Measurements from ENCODE around the gene PIKFYVE.

The PIKFYVE gene

DNA sequence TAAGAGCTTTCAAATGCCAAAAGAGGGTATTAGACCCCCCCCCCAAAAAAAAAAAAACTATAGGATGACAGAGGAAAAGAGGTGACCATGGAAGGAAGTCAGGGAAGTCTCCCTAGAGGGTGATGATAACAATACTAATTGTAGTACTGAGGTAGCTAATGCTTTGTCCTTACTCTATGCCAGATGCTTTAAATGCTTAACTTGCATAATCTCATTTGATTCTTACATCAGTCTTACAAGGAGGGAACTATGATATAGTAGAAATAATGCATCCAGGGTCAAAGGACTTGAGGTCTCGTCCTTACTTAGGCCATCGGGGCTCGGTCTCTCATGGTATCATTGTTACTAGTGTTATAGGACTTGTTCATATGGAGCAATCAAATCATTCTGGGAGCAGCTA lies 20.3 kb upstream of the PIKFYVE start:
- FAIRE-seq = no peak
- no peak for TF ChIP-seq POLR2A (IDR thresholded peaks at IDR 0.05; ENCODE audit: low read depth, low read length)
- TF ChIP-seq TAF1 (IDR thresholded peaks at IDR 0.05; ENCODE audit: borderline replicate concordance, low read depth, low read length) = no peak
- no peak for TF ChIP-seq POLR2AphosphoS5 (IDR thresholded peaks at IDR 0.05; ENCODE audit: low read depth, low read length)

DNA sequence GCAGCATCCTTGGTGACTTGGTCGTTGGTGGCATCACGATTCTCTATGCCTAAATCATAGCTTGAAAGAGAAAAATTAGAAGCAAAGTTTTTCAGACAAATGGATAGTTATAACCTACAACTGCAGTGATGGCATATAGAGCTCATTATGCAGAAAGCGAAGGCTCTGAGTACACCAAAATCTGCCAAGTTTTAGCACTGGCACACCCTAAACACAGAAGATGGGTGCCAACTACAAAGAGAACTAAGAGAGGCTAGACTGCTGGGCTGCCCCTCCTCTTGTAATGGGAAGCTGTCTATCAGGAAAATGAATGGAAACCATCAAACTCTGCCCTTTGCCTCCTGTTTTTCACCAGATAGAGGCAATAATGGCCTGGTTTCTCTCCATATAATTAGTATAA lies 17.5 kb upstream of the PIKFYVE start:
- DNase-seq (ENCODE audit: insufficient read length) = no peak
- no peak for FAIRE-seq
- TF ChIP-seq POLR2A (IDR thresholded peaks at IDR 0.05; ENCODE audit: low read depth, low read length) (no peak), POLR2AphosphoS5 (IDR thresholded peaks at IDR 0.05; ENCODE audit: low read depth, low read length) (no peak)

More for the DNA sequence above, 20.3 kb upstream of the PIKFYVE start:
- DNase-seq (ENCODE audit: insufficient read length) = no peak

DNA sequence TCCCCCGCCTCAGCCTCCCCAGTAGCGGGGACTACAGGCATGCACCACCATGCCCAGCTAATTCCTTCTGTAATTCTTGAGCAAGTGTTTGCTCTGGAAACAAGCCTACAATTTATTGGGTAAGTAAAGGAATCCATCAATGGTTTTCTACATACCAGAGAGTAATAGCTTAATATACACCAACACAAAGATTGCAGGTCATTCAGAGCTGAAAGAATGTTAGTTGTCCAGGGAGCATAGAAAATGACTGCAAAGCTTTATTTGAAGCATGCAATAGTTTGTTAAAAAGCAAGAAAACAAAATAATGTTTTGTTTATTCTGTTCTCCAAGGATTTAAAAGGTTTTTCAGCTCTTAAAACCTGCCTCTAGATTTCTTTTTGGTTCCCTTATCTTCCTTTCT lies 16.8 kb upstream of the PIKFYVE start:
- TF ChIP-seq TAF1 (IDR thresholded peaks at IDR 0.05; ENCODE audit: borderline replicate concordance, low read depth, low read length) (no peak), POLR2A (IDR thresholded peaks at IDR 0.05; ENCODE audit: low read depth, low read length) (no peak), POLR2AphosphoS5 (IDR thresholded peaks at IDR 0.05; ENCODE audit: low read depth, low read length) (no peak)
- no peak for DNase-seq (ENCODE audit: insufficient read length)
- no peak for FAIRE-seq

DNA sequence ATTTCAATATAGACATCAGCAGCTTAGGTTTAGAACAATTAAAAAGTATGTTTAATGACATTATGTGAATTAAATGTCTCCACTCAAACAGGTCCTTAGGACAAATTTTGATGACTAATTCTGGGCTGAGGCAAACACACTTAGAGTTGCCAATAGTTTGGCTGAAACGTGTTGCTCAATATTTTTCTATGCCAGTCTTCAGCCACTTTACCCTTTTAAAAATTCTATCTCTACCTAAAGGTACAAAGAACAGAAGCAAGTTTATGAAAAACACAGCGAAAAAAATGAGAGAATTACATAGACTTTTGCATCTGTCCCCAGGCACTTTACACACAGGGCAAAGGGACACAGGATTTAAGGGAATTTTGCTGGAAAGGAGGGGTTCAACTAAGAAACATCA lies 15.7 kb upstream of the PIKFYVE start:
- DNase-seq (ENCODE audit: insufficient read length) (no peak), FAIRE-seq (no peak)
- TF ChIP-seq POLR2AphosphoS5 (IDR thresholded peaks at IDR 0.05; ENCODE audit: low read depth, low read length) (no peak), POLR2A (IDR thresholded peaks at IDR 0.05; ENCODE audit: low read depth, low read length) (no peak), TAF1 (IDR thresholded peaks at IDR 0.05; ENCODE audit: borderline replicate concordance, low read depth, low read length) (no peak)

DNA sequence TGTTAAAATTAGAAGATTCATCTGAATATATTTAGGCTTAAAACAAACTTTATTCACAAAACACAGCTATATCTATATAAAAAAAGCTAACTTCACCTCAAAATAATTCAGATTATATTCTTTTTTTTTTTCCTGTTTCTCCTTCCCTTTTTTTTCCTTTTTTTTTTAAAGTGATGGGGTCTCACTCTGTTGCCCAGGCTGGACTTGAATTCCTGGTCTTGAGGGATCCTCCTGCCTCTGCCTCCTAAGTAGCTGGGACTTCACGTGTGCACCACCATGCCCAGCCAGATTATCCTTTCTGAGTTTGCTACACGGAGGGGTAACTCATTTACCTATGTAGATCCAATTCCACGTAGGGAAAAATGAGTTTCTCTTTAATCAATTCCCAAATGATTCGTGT lies 15.0 kb upstream of the PIKFYVE start:
- no peak for FAIRE-seq
- DNase-seq (ENCODE audit: insufficient read length) = no peak
- TF ChIP-seq POLR2AphosphoS5 (IDR thresholded peaks at IDR 0.05; ENCODE audit: low read depth, low read length) (no peak), POLR2A (IDR thresholded peaks at IDR 0.05; ENCODE audit: low read depth, low read length) (no peak), TAF1 (IDR thresholded peaks at IDR 0.05; ENCODE audit: borderline replicate concordance, low read depth, low read length) (no peak)

DNA sequence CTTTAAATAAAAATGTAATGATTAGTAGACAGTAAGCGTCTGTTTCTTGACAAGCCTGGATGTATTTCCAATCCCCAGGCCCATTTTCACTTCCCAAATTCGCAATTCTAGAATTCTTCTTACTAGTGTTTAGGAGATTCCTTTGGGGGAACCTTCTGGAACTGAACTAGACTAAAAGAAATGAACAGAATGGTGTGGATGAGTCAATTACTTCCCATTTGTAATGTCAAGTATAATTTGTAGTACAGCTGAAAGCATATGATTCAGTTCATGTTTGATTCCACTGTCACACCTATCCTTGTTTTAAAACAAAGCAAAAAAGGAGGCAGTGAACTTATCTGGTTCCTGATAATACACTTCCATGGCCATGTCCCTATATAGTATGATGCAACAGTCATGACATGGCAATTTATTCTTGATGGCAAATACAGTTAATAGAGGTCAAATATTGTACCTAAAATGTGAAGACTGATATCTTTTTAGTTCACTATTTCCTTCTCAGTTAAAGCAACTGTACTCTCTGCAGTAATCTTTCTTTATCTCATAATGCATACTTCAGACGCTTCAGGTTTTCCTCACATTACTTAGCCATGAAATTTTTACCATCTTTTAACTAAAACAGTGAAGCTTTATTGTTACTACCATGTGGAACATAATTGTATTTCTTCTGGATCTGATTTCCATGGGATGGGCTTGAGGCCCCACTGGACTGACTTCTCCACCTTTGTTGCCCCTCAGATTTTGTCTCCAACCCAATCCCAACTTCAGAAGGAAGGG lies 13.2 kb upstream of the PIKFYVE start:
- no peak for DNase-seq (ENCODE audit: insufficient read length)
- no peak for FAIRE-seq
- no peak for TF ChIP-seq POLR2AphosphoS5 (IDR thresholded peaks at IDR 0.05; ENCODE audit: low read depth, low read length)
- no peak for TF ChIP-seq TAF1 (IDR thresholded peaks at IDR 0.05; ENCODE audit: borderline replicate concordance, low read depth, low read length)
- TF ChIP-seq POLR2A (IDR thresholded peaks at IDR 0.05; ENCODE audit: low read depth, low read length) = no peak

DNA sequence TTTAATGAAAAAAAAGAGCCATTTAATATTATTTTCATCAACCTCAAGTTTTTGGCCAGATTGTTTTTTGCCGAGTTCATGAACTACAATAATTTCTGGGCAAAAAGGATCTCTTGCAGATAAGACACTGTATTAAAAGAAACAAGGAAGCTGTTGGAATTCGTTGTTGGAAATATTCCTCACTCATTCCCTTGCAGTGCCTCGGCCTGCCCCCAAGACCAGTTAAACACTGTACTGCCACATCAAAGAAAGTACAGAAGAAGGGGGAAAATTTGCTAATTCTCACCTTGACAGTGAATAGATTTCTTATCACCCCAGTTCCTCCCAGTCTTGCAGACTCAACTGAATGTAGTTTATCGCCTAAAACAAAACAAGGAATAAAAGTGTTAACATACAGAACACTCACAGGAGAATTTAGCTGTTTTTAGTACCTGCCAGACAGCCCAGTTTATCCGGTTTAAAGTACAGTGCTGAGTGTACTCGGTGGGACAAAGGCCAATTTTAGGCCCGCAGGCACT lies 12.4 kb upstream of the PIKFYVE start:
- FAIRE-seq = no peak
- no peak for TF ChIP-seq TAF1 (IDR thresholded peaks at IDR 0.05; ENCODE audit: borderline replicate concordance, low read depth, low read length)
- TF ChIP-seq POLR2A (IDR thresholded peaks at IDR 0.05; ENCODE audit: low read depth, low read length) = no peak
- no peak for TF ChIP-seq POLR2AphosphoS5 (IDR thresholded peaks at IDR 0.05; ENCODE audit: low read depth, low read length)
- no peak for DNase-seq (ENCODE audit: insufficient read length)

DNA sequence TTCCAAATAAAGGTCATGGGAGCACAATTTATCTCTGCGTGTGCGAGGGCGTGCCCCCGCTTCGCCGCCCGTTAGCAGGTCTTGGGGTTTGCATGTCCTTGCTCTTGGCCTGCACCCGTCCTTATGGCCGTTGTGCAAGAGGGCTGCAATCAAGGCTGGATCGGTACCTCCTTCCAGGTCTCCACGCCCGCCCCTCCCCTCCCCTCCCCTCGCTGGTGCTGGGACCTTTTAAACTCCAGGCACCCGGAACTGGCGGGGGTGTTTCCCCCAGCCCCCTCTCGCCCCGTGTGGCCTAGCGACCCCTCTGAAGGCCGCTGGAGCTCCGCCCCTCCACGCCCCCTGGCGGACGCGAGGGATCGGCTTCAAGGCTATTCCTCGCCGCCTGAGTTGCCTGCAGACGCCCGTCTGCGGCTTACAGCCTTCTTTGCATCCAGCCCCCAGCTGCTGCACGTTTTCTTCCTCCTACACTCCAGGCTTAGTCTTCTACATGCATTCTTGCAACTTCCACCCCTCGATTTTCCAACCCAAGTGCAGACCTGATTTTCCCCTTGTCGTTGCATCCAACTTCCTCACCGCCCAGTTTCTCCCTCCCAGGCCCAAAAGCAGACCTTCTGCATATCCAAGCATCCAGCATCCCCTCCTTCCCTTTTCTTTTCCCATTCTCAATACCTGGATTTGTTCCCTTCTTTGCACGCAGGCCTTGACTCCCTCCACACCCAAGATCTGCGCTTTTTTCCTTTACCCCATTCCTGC lies 11.8 kb upstream of the PIKFYVE start:
- FAIRE-seq = peak; percentile 88
- no peak for TF ChIP-seq TAF1 (IDR thresholded peaks at IDR 0.05; ENCODE audit: borderline replicate concordance, low read depth, low read length)
- TF ChIP-seq POLR2A (IDR thresholded peaks at IDR 0.05; ENCODE audit: low read depth, low read length) = no peak
- TF ChIP-seq POLR2AphosphoS5 (IDR thresholded peaks at IDR 0.05; ENCODE audit: low read depth, low read length) = no peak
- peak; percentile 79 for DNase-seq (ENCODE audit: insufficient read length)

DNA sequence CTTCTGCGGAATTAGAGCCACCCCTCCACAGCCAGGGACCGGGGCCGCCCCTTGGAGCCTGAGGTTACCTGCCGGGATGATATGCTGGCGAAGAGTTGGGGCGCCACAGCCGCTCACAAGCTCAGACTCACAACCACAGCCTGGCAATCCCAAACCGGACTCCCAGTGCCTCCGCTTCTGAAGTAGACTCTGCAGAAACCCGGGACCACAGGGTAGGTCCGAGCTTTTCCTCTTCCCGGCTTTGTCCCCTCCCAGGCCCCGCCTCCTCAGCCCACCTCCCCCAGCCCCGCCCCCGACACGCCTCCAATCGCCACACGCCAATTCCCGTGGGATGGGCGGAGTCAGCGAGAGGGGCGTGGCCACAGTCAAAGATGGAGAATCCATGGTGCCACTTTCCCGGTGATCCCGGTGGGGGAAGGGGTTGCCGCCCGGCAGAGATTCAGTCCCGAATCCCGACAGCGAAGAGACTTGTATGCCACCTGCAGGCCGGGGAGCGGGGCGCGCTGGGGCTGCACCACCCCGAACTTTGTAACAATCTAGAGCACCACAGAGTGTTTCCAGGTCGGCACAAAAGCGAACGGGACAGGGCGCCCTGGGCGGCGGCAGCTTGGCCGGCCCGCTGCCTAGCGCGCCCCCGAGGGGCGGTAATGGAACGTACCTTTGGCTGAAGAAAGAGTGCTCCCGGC lies 11.0 kb upstream of the PIKFYVE start, which contains the start of gene IDH1:
IDH1 (minus strand) TSS at position 201 of the 686 bp plus-strand sequence. CDS start 3,520 bp downstream, outside the sequence.
- TF ChIP-seq POLR2A (IDR thresholded peaks at IDR 0.05; ENCODE audit: low read depth, low read length) = peak; percentile 46; the same call in 1 of the 2 replicates
- peak; percentile 50 for TF ChIP-seq TAF1 (IDR thresholded peaks at IDR 0.05; ENCODE audit: borderline replicate concordance, low read depth, low read length)
- TF ChIP-seq POLR2AphosphoS5 (IDR thresholded peaks at IDR 0.05; ENCODE audit: low read depth, low read length) = no peak
- FAIRE-seq (peak; percentile 97), DNase-seq (ENCODE audit: insufficient read length) (peak; percentile 78)

DNA sequence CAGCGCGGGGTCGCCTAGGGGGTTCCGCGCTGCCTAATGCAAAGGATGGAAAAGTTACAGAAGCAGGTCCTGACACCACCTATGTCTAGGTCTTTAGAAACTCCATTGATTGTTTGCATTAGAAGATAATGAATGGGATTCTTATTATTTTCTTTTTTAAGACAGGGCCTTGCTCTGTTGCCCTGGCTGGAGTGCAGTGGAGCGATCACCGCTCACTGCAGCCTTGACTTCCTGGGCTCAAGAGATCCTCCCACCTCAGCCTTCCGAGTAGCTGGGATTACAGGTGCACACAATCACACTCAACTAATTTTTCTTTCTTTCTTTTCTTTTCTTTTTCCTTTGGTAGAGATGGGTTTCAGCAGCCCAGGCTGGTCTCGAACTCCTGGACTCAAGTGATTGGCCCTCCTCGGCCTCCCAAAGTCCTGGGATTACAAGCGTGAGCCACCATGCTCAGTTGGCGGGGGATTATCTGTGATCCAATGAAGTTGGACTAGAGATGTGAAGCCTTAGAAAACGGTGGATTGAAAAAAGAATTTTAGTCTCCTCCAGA lies 10.4 kb upstream of the PIKFYVE start:
- TF ChIP-seq POLR2A (IDR thresholded peaks at IDR 0.05; ENCODE audit: low read depth, low read length) (no peak), POLR2AphosphoS5 (IDR thresholded peaks at IDR 0.05; ENCODE audit: low read depth, low read length) (no peak), TAF1 (IDR thresholded peaks at IDR 0.05; ENCODE audit: borderline replicate concordance, low read depth, low read length) (no peak)
- FAIRE-seq = no peak

More for the DNA sequence above, 10.4 kb upstream of the PIKFYVE start:
- DNase-seq (ENCODE audit: insufficient read length) = no peak
